ENCODE measurements around the gene ZNF582. TPM values are rescaled to one million over a fixed set of nuclear protein-coding genes. Genes with fewer than 3 reads are reported as not detected.

The ZNF582 gene
- total RNA-seq, 1 donor = 1.4 TPM

- TF ChIP-seq CTCF (IDR thresholded peaks at IDR 0.05; ENCODE audit: insufficient read depth, low read length) = no peak
- peak; percentile 98 for DNase-seq (ENCODE audit: low read depth)
- peak within 1 kb of the TSS; percentile 82 for H3K4me3 ChIP-seq (ENCODE audit: low read depth, low read length)
Observed at GRCh38 chr19:56403764-56404704, 10.7 kb upstream of the ZNF582 start, which contains the start of gene ZNF583. Gene ZNF583, plus strand, starts transcription at chr19:56404332. Its CDS starts 2,783 bp downstream, at chr19:56407115.

- no peak for TF ChIP-seq CTCF (IDR thresholded peaks at IDR 0.05; ENCODE audit: insufficient read depth, low read length)
- no peak for DNase-seq (ENCODE audit: low read depth)
- peak overlapping the region; percentile 82 for H3K4me3 ChIP-seq (ENCODE audit: low read depth, low read length)
Observed at GRCh38 chr19:56403261-56403660, 9.9 kb upstream of the ZNF582 start.

- no peak for DNase-seq (ENCODE audit: low read depth)
- TF ChIP-seq CTCF (IDR thresholded peaks at IDR 0.05; ENCODE audit: insufficient read depth, low read length) = no peak
- no peak overlapping the region for H3K4me3 ChIP-seq (ENCODE audit: low read depth, low read length)
Observed at GRCh38 chr19:56400485-56400884, 7.2 kb upstream of the ZNF582 start.

- H3K4me3 ChIP-seq (ENCODE audit: low read depth, low read length) = no peak overlapping the region
- no peak for DNase-seq (ENCODE audit: low read depth)
- TF ChIP-seq CTCF (IDR thresholded peaks at IDR 0.05; ENCODE audit: insufficient read depth, low read length) = no peak
Observed at GRCh38 chr19:56398809-56399208, 5.5 kb upstream of the ZNF582 start.

GRCh38 chr19:56383826-56384605 is 9.3 kb downstream of the ZNF582 start:
- DNase-seq (ENCODE audit: low read depth) = no peak

More at GRCh38 chr19:56383826-56384605, 9.3 kb downstream of the ZNF582 start:
- TF ChIP-seq CTCF (IDR thresholded peaks at IDR 0.05; ENCODE audit: insufficient read depth, low read length) = no peak
- H3K4me3 ChIP-seq (ENCODE audit: low read depth, low read length) = no peak overlapping the region
